Keratinocyte (primary cell): ENCODE data around the gene PARD3B. TPM values are rescaled to one million over a fixed set of nuclear protein-coding genes. Genes with fewer than 3 reads are reported as not detected.

Experiments
- DNase-seq: peaks from one replicate; pipeline ENCODE4 v3.0.0-alpha.2; 2011; ENCODE audit warnings: low read depth, missing footprints, low spot score
- FAIRE-seq: peaks from 2 replicates; lab custom pipeline; 2011; peaks lifted over from hg19 to GRCh38; lab: Jason Lieb, UNC
- H2AFZ ChIP-seq: 2 replicates; pipeline ENCODE4 v1.6.0; 2012; ENCODE audit warnings: low read length, control low read depth, inconsistent platforms; ENCODE audit not compliant: control insufficient read depth
- H3K27ac ChIP-seq: 2 replicates; pipeline ENCODE4 v1.5.1; 2011; ENCODE audit warnings: low read length; ENCODE audit not compliant: control insufficient read depth, insufficient read depth
- H3K27me3 ChIP-seq: 3 replicates; pipeline ENCODE4 v1.6.0; 2011; ENCODE audit warnings: low read length; ENCODE audit not compliant: control insufficient read depth, insufficient read depth; ENCODE audit errors: extremely low read depth
- H3K36me3 ChIP-seq, 2 experiments: 2 replicates in 1 of 2; 3 replicates in 1 of 2; pipeline ENCODE4 v1.5.1; 2011; ENCODE audit warnings: low read length in 2 of 2, mild to moderate bottlenecking in 1 of 2; ENCODE audit not compliant: control insufficient read depth in 2 of 2, insufficient read depth in 2 of 2; ENCODE audit errors: extremely low read depth in 1 of 2
- H3K4me1 ChIP-seq: 3 replicates; pipeline ENCODE4 v1.5.1; 2011; ENCODE audit warnings: low read length; ENCODE audit not compliant: control insufficient read depth, insufficient read depth; ENCODE audit errors: extremely low read depth
- H3K4me2 ChIP-seq: 3 replicates; pipeline ENCODE4 v1.6.0; 2011; ENCODE audit warnings: low read depth, low read length; ENCODE audit not compliant: control insufficient read depth, insufficient read depth; ENCODE audit errors: extremely low read depth
- H3K4me3 ChIP-seq, 3 experiments: fragments of 200-600 bp in 1 of 3; sonication (generic) in 1 of 3; 2 replicates in 2 of 3; 3 replicates in 1 of 3; pipeline ENCODE4 v1.5.1; 2011 to 2016; ENCODE audit warnings: low read length in 3 of 3, mild to moderate bottlenecking in 3 of 3, control low read depth in 2 of 3, inconsistent platforms in 1 of 3, low read depth in 1 of 3, mixed read lengths in 1 of 3, mixed run types in 1 of 3, moderate library complexity in 1 of 3; ENCODE audit not compliant: control insufficient read depth in 2 of 3, insufficient read depth in 2 of 3; ENCODE audit errors: extremely low read depth in 1 of 3
- H3K79me2 ChIP-seq: 2 replicates; pipeline ENCODE4 v1.6.0; 2012; ENCODE audit warnings: low read length; ENCODE audit not compliant: control insufficient read depth, insufficient read depth
- H3K9ac ChIP-seq: 3 replicates; pipeline ENCODE4 v1.6.0; 2011; ENCODE audit warnings: low read length; ENCODE audit not compliant: control insufficient read depth, insufficient read depth; ENCODE audit errors: extremely low read depth
- H3K9me1 ChIP-seq: 3 replicates; pipeline ENCODE4 v1.6.0; 2011; ENCODE audit warnings: low read length; ENCODE audit not compliant: control insufficient read depth, insufficient read depth; ENCODE audit errors: extremely low read depth
- H3K9me3 ChIP-seq: 2 replicates; pipeline ENCODE4 v1.5.1; 2012; ENCODE audit warnings: low read depth, low read length; ENCODE audit not compliant: control insufficient read depth
- H4K20me1 ChIP-seq: 3 replicates; pipeline ENCODE4 v1.6.0; 2011; ENCODE audit warnings: low read length; ENCODE audit not compliant: control insufficient read depth, insufficient read depth; ENCODE audit errors: extremely low read depth
- CTCF ChIP-seq, 3 experiments: IDR thresholded peaks in 1 of 3; conservative IDR thresholded peaks in 1 of 3; optimal IDR thresholded peaks in 1 of 3; 2 replicates in 2 of 3; 3 replicates in 1 of 3; pipeline versions ENCODE3 to v1.5.1; 2011; ENCODE audit warnings: low read length in 3 of 3, mild to moderate bottlenecking in 3 of 3, moderate library complexity in 2 of 3, control low read depth in 1 of 3, inconsistent platforms in 1 of 3; ENCODE audit not compliant: insufficient read depth in 2 of 3; ENCODE audit errors: extremely low read depth in 1 of 3
- EZH2 ChIP-seq: IDR thresholded peaks from one replicate; pipeline ENCODE4 v1.6.1; 2012; ENCODE audit warnings: inconsistent platforms, mild to moderate bottlenecking, low read length, moderate library complexity
- dilution Hi-C: fragments of 300-500 bp; cut with MboI; formaldehyde crosslinking; loops from one replicate; pipeline ENCODE4 v1.7.0; 2020; ENCODE audit warnings: low sequenced_read_pairs; ENCODE audit not compliant: extremely low pct_ligation_motif_present
- polyA plus RNA-seq, 5 experiments: library from polyadenylated mRNA; depleted of rRNA in 3 of 5; stranded (reverse) in 3 of 5; stranded (forward) in 1 of 5; unstranded in 1 of 5; fragments of >200 nt; gene quantifications; 1 replicate in 1 of 5; 2 replicates in 3 of 5; 3 replicates in 1 of 5; pipeline versions ENCODE4 v1.2.1 to v1.2.3, GENCODE V29; 2011 to 2012; ENCODE audit warnings: missing spikeins in 2 of 5, low read depth in 1 of 5, low replicate concordance in 1 of 5

PARD3B gene
- polyA plus RNA-seq, 1 donor (not counting 4 experiments of a cell fraction or from before 2014, with no cell fraction given): 1.2 TPM

- no peaks in the 10 kb centered on the region for H3K79me2 ChIP-seq
- no peaks in the 10 kb centered on the region for H3K4me1 ChIP-seq
- FAIRE-seq: no peak
- no peak overlapping the region for H3K9ac ChIP-seq
- no peaks in the 10 kb centered on the region for H3K36me3 ChIP-seq
- H3K4me2 ChIP-seq: no peak overlapping the region
- TF ChIP-seq CTCF (optimal IDR thresholded peaks at IDR 0.05 in 1 of 3, IDR thresholded peaks at IDR 0.05 in 1 of 3, conservative IDR thresholded peaks at IDR 0.05 in 1 of 3; ENCODE audit: extremely low read depth in 1 of 3, insufficient read depth in 2 of 3, low read length in 3 of 3) (no peak), EZH2 (no peak)
- H2AFZ ChIP-seq: no peak overlapping the region
- DNase-seq: no peak
- no peaks in the 10 kb centered on the region for H3K27me3 ChIP-seq
- H3K9me1 ChIP-seq: no peaks in the 10 kb centered on the region
- H3K9me3 ChIP-seq: no peaks in the 10 kb centered on the region
- H4K20me1 ChIP-seq: no peaks in the 10 kb centered on the region
- H3K4me3 ChIP-seq: no peak overlapping the region
- dilution Hi-C loops: no loop called here
- no peak overlapping the region for H3K27ac ChIP-seq
Measured at GRCh38 chr2:204727368-204727767, 182.1 kb downstream of the PARD3B start.

GRCh38 chr2:204730603-204731002, 185.3 kb downstream of the PARD3B start:
- Histone ChIP-seq H3K27ac (no peak overlapping the region), H3K36me3 (no peaks in the 10 kb centered on the region), H3K9me3 (no peaks in the 10 kb centered on the region), H3K9me1 (no peaks in the 10 kb centered on the region), H3K79me2 (no peaks in the 10 kb centered on the region), H2AFZ (no peak overlapping the region), H3K4me3 (no peak overlapping the region), H3K9ac (no peak overlapping the region), H3K27me3 (no peaks in the 10 kb centered on the region), H3K4me1 (no peaks in the 10 kb centered on the region), H3K4me2 (no peak overlapping the region), H4K20me1 (no peaks in the 10 kb centered on the region)
- dilution Hi-C loops: no loop called here
- FAIRE-seq (no peak), DNase-seq (no peak)
- TF ChIP-seq EZH2: no peak
- no peak for TF ChIP-seq CTCF (optimal IDR thresholded peaks at IDR 0.05 in 1 of 3, IDR thresholded peaks at IDR 0.05 in 1 of 3, conservative IDR thresholded peaks at IDR 0.05 in 1 of 3; ENCODE audit: extremely low read depth in 1 of 3, insufficient read depth in 2 of 3, low read length in 3 of 3)
